ENCODE data around the gene AP2A2.

DNA sequence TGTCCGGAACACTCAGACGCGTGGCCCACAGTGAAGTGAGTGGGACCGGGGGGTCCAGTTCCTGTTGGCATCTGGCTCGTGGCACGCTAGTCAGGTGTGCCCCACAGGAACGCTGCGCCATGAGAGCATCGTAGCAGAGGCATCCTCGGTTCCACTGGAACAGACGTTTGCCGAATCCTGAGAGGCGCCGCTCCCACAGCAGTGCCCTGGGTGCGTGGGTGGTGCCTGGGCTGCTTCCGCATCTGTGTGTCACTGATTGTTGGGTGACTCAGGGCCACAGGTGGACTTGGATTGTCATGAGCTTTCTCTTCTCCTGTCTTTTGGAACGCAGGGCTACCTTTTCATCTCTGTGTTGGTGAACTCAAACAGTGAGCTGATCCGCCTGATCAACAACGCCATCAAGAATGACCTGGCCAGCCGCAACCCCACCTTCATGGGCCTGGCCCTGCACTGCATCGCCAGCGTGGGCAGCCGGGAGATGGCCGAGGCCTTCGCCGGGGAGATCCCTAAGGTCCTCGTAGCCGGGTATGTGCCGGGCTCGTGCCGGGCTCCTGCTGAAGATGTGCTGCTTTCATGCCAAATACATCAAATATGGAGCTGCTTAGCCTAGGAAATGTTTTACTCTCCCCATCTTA lies 46.2 kb downstream of the AP2A2 start:
- TF ChIP-seq, protein P1, sequence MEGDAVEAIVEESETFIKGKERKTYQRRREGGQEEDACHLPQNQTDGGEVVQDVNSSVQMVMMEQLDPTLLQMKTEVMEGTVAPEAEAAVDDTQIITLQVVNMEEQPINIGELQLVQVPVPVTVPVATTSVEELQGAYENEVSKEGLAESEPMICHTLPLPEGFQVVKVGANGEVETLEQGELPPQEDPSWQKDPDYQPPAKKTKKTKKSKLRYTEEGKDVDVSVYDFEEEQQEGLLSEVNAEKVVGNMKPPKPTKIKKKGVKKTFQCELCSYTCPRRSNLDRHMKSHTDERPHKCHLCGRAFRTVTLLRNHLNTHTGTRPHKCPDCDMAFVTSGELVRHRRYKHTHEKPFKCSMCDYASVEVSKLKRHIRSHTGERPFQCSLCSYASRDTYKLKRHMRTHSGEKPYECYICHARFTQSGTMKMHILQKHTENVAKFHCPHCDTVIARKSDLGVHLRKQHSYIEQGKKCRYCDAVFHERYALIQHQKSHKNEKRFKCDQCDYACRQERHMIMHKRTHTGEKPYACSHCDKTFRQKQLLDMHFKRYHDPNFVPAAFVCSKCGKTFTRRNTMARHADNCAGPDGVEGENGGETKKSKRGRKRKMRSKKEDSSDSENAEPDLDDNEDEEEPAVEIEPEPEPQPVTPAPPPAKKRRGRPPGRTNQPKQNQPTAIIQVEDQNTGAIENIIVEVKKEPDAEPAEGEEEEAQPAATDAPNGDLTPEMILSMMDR (conservative IDR thresholded peaks at IDR 0.05; ENCODE audit: low read length), result no peak
- no peak for TF ChIP-seq EZH2phosphoT487 (IDR thresholded peaks at IDR 0.05; ENCODE audit: borderline replicate concordance, low read depth, low read length)

Data from OCI-LY7 (cell line).